CD14-positive monocyte (primary cell): ENCODE data around the gene CFAP43. TPM values are rescaled to one million over a fixed set of nuclear protein-coding genes. Genes with fewer than 3 reads are reported as not detected.

ENCODE experiments used
- DNase-seq, 3 donors: peaks; one replicate each; pipeline ENCODE4 v3.0.0-alpha.2; 2011 to 2022
- H2AFZ ChIP-seq: 2 replicates; pipeline ENCODE4 v1.6.0; 2012; ENCODE audit warnings: mild to moderate bottlenecking, low read depth, low read length, inconsistent platforms; ENCODE audit not compliant: insufficient read depth, poor library complexity, severe bottlenecking
- H3K27ac ChIP-seq, 2 donors: 1 replicate in 1 of 2; 2 replicates in 1 of 2; pipeline ENCODE4 v1.5.1; 2012 to 2013; ENCODE audit warnings: low read length in 2 of 2, control low read depth in 1 of 2, inconsistent platforms in 1 of 2, low read depth in 1 of 2, mild to moderate bottlenecking in 1 of 2
- H3K27me3 ChIP-seq, 2 donors: one replicate each; pipeline versions ENCODE4 v1.6.0 to v1.6.1; 2011 to 2013; ENCODE audit warnings: low read length in 2 of 2; ENCODE audit not compliant: control insufficient read depth in 2 of 2, insufficient read depth in 2 of 2
- H3K36me3 ChIP-seq, 2 donors: replicated peaks in 1 of 2; 1 replicate in 1 of 2; 2 replicates in 1 of 2; pipeline versions ENCODE4 v1.5.1 to v1.6.1; 2012 to 2013; ENCODE audit warnings: low read length in 2 of 2, control low read depth in 1 of 2, inconsistent platforms in 1 of 2, mild to moderate bottlenecking in 1 of 2; ENCODE audit not compliant: insufficient read depth in 2 of 2, control insufficient read depth in 1 of 2
- H3K4me1 ChIP-seq, 2 donors: 1 replicate in 1 of 2; 2 replicates in 1 of 2; pipeline versions ENCODE4 v1.5.1 to v1.6.1; 2012 to 2013; ENCODE audit warnings: low read length in 2 of 2, control low read depth in 1 of 2, inconsistent platforms in 1 of 2, mild to moderate bottlenecking in 1 of 2, moderate library complexity in 1 of 2; ENCODE audit not compliant: insufficient read depth in 2 of 2, control insufficient read depth in 1 of 2
- H3K4me2 ChIP-seq: replicated peaks from 2 replicates; pipeline ENCODE3; 2012; ENCODE audit warnings: low read length, moderate library complexity, mild to moderate bottlenecking; ENCODE audit not compliant: poor library complexity, severe bottlenecking; ENCODE audit errors: extremely low read depth
- H3K4me3 ChIP-seq, 3 experiments: fragments of 200-600 bp in 1 of 3; sonication (generic) in 1 of 3; replicated peaks in 1 of 3; 1 replicate in 2 of 3; 2 replicates in 1 of 3; pipeline ENCODE4 v1.5.1; 2011 to 2013; ENCODE audit warnings: low read length in 3 of 3, mild to moderate bottlenecking in 3 of 3, control low read depth in 2 of 3, low read depth in 2 of 3, inconsistent platforms in 1 of 3, moderate library complexity in 1 of 3
- H3K79me2 ChIP-seq: 2 replicates; pipeline ENCODE4 v1.6.0; 2012; ENCODE audit warnings: mild to moderate bottlenecking, control low read depth, inconsistent platforms, low read length, moderate library complexity; ENCODE audit not compliant: insufficient read depth
- H3K9ac ChIP-seq: 2 replicates; pipeline ENCODE4 v1.6.0; 2017; ENCODE audit warnings: low read length, mild to moderate bottlenecking; ENCODE audit not compliant: insufficient read depth, poor library complexity, severe bottlenecking
- H3K9me3 ChIP-seq, 2 donors: replicated peaks in 1 of 2; 1 replicate in 1 of 2; 2 replicates in 1 of 2; pipeline versions ENCODE4 v1.5.1 to v1.6.1; 2012 to 2013; ENCODE audit warnings: low read length in 2 of 2, control low read depth in 1 of 2; ENCODE audit not compliant: control insufficient read depth in 1 of 2, insufficient read depth in 1 of 2
- H4K20me1 ChIP-seq: 2 replicates; pipeline ENCODE4 v1.6.0; 2012; ENCODE audit warnings: mild to moderate bottlenecking, low read length, control low read depth, moderate library complexity; ENCODE audit not compliant: insufficient read depth
- H3K27ac Mint-ChIP-seq, 7 donors: one replicate each; pipeline ENCODE4 v1.8.0; 2020; ENCODE audit warnings: mild to moderate bottlenecking in 7 of 7, mixed read lengths in 7 of 7, moderate library complexity in 6 of 7, inconsistent platforms in 2 of 7
- H3K27me3 Mint-ChIP-seq, 3 donors: one replicate each; pipeline ENCODE4 v1.8.0; 2021 to 2022; ENCODE audit warnings: low read depth in 3 of 3, mild to moderate bottlenecking in 3 of 3, mixed read lengths in 3 of 3, moderate library complexity in 3 of 3, inconsistent platforms in 1 of 3
- H3K36me3 Mint-ChIP-seq, 2 donors: one replicate each; pipeline ENCODE4 v1.8.0; 2020; ENCODE audit warnings: mixed read lengths in 2 of 2, inconsistent platforms in 1 of 2, mild to moderate bottlenecking in 1 of 2
- H3K4me1 Mint-ChIP-seq: one replicate; pipeline ENCODE4 v1.8.0; 2020; ENCODE audit warnings: mild to moderate bottlenecking, mixed read lengths
- H3K4me3 Mint-ChIP-seq, 2 donors: one replicate each; pipeline ENCODE4 v1.8.0; 2020; ENCODE audit warnings: mild to moderate bottlenecking in 2 of 2, mixed read lengths in 2 of 2, moderate library complexity in 1 of 2
- H3K9me3 Mint-ChIP-seq, 7 donors: one replicate each; pipeline ENCODE4 v1.8.0; 2020 to 2022; ENCODE audit warnings: mixed read lengths in 7 of 7, mild to moderate bottlenecking in 6 of 7, moderate library complexity in 6 of 7, inconsistent platforms in 2 of 7
- WGBS: methylation state at CpG from one replicate; pipeline ENCODE4 v1.1.5; 2013; ENCODE audit warnings: missing lambda C conversion rate; ENCODE audit not compliant: insufficient coverage; 5-methylcytosine and 5-hydroxymethylcytosine counted together
- intact Hi-C, 2 donors: fragments of 100-400 bp; cut with micrococcal nuclease; formaldehyde crosslinking; loops; one replicate each; pipeline versions ENCODE4 v1.15.0 to v1.15.1; 2023
- polyA plus RNA-seq, 3 donors: library from polyadenylated mRNA; depleted of rRNA in 1 of 3; unstranded in 2 of 3; stranded (reverse) in 1 of 3; fragments of 300-500 nt in 2 of 3; fragments of >200 nt in 1 of 3; fragmentation: Illumina TruSeq in 2 of 3; gene quantifications; 1 replicate in 2 of 3; 2 replicates in 1 of 3; pipeline ENCODE4 v1.2.3, GENCODE V29; 2012 to 2021
- TF ChIP-seq, protein P1 (sequence below): fragments of 200-600 bp; IDR thresholded peaks from one replicate; pipeline ENCODE4 v1.8.0; 2022; ENCODE audit warnings: antibody characterized with exemption, mild to moderate bottlenecking

Gene CFAP43
- polyA plus RNA-seq, 3 donors, result 0.06 TPM; not detected in 2

GRCh38 chr10:104084482-104085142 lies 147.6 kb downstream of the CFAP43 start:
- Mint-ChIP-seq H3K36me3 (no peaks in the 10 kb centered on the region), H3K4me3 (no peak overlapping the region), H3K27me3 (peaks cover under 1 to 5% (median 2%) of the 10 kb centered on the region in 3 donors), H3K9me3 (no peaks in the 10 kb centered on the region), H3K4me1 (no peaks in the 10 kb centered on the region), H3K27ac (no peak overlapping the region)
- Histone ChIP-seq H4K20me1 (no peaks in the 10 kb centered on the region), H3K4me3 (no peak overlapping the region), H2AFZ (no peak overlapping the region), H3K79me2 (no peaks in the 10 kb centered on the region), H3K36me3 (no peaks in the 10 kb centered on the region), H3K27ac (no peak overlapping the region), H3K27me3 (no peaks in the 10 kb centered on the region), H3K9ac (no peak overlapping the region), H3K4me2 (no peak overlapping the region), H3K4me1 (no peaks in the 10 kb centered on the region), H3K9me3 (no peaks in the 10 kb centered on the region)
- TF ChIP-seq, protein P1, sequence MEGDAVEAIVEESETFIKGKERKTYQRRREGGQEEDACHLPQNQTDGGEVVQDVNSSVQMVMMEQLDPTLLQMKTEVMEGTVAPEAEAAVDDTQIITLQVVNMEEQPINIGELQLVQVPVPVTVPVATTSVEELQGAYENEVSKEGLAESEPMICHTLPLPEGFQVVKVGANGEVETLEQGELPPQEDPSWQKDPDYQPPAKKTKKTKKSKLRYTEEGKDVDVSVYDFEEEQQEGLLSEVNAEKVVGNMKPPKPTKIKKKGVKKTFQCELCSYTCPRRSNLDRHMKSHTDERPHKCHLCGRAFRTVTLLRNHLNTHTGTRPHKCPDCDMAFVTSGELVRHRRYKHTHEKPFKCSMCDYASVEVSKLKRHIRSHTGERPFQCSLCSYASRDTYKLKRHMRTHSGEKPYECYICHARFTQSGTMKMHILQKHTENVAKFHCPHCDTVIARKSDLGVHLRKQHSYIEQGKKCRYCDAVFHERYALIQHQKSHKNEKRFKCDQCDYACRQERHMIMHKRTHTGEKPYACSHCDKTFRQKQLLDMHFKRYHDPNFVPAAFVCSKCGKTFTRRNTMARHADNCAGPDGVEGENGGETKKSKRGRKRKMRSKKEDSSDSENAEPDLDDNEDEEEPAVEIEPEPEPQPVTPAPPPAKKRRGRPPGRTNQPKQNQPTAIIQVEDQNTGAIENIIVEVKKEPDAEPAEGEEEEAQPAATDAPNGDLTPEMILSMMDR, result no peak
- no CpG with 5 or more reads among the region's 5 CpGs for WGBS
- DNase-seq, result no peak
- intact Hi-C loops, result no loop called here

DNA sequence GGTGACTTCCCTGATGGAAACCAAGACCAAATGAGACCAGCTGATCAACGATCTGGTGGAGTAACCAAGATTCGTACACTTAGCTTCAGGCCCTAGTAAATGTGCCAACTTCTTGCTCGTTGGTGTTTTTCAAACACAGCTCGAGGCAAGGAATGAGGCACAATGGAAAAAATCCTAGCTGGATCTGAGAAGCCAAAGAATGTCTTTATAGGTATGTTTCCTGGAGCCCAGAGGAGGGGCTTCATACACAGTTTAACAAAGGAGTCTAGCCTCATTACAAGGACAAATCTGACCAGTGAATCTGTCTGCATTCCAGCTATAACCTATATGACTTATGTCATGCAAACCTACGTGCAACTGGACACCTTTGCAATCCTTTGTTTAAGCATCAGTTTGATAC lies 150.2 kb downstream of the CFAP43 start:
- H4K20me1 ChIP-seq, result no peaks in the 10 kb centered on the region
- Mint-ChIP-seq H3K9me3 (no peaks in the 10 kb centered on the region), H3K36me3 (no peaks in the 10 kb centered on the region), H3K27me3 (peaks cover 2 to 5% (median 4%) of the 10 kb centered on the region in 3 donors), H3K4me1 (no peaks in the 10 kb centered on the region), H3K4me3 (no peak overlapping the region), H3K27ac (no peak overlapping the region)
- no peak overlapping the region for H3K9ac ChIP-seq
- no peak overlapping the region for H3K4me3 ChIP-seq
- H3K4me2 ChIP-seq, result no peak overlapping the region
- no peak for DNase-seq
- H3K79me2 ChIP-seq, result no peaks in the 10 kb centered on the region
- H3K27me3 ChIP-seq, result no peaks in the 10 kb centered on the region
- 98% methylated on average over 4 of the region's 5 CpGs for WGBS
- no peaks in the 10 kb centered on the region for H3K4me1 ChIP-seq
- no peaks in the 10 kb centered on the region for H3K9me3 ChIP-seq
- TF ChIP-seq, protein P1, result no peak
- H2AFZ ChIP-seq, result no peak overlapping the region
- intact Hi-C loops, result no loop called here
- H3K36me3 ChIP-seq, result no peaks in the 10 kb centered on the region
- H3K27ac ChIP-seq, result no peak overlapping the region
